OCI-LY7 (cell line): Measurements from ENCODE around the gene NPHS2. TPM values are rescaled to one million over a fixed set of nuclear protein-coding genes. Genes with fewer than 3 reads are reported as not detected.

ENCODE experiments used
- BruUV-seq: library from RNA; stranded (reverse); fragments of 400-500 nt; replicated peaks from 2 replicates; lab custom pipeline; 2021; lab: Mats Ljungman, UMichigan
- CTCF ChIA-PET: fragments of 300-600 bp; sonication (Branson Sonifier 250); formaldehyde crosslinking; loops from one replicate; lab custom pipeline; 2022; ENCODE audit warnings: antibody characterized with exemption; ENCODE audit not compliant: unreplicated experiment; lab: Charles Lee
- POLR2A ChIA-PET: fragments of 300-600 bp; sonication (Branson Sonifier 250); formaldehyde crosslinking; loops from one replicate; lab custom pipeline; 2022; ENCODE audit warnings: antibody characterized with exemption; lab: Charles Lee
- DNase-seq: peaks from one replicate; pipeline ENCODE4 v3.0.0-alpha.2; 2015; ENCODE audit warnings: low spot score
- H2AFZ ChIP-seq: fragments of 200-600 bp; sonication (generic), shearing (Covaris generic); 2 replicates; pipeline ENCODE4 v1.6.1; 2014; ENCODE audit warnings: mild to moderate bottlenecking, antibody characterized with exemption, low read length, moderate library complexity
- H3K27ac ChIP-seq: fragments of 200-600 bp; sonication (generic); 2 replicates; pipeline ENCODE4 v1.5.1; 2014; ENCODE audit warnings: mixed run types, low read depth, mild to moderate bottlenecking, moderate library complexity, low read length, inconsistent platforms; ENCODE audit not compliant: poor library complexity, severe bottlenecking
- H3K36me3 ChIP-seq: fragments of 200-600 bp; sonication (generic); 2 replicates; pipeline ENCODE4 v1.6.1; 2014; ENCODE audit warnings: mild to moderate bottlenecking, antibody characterized with exemption, low read length, moderate library complexity, mixed read lengths; ENCODE audit not compliant: insufficient read depth
- H3K4me1 ChIP-seq: fragments of 200-600 bp; sonication (generic); 2 replicates; pipeline ENCODE4 v1.5.1; 2014; ENCODE audit warnings: mild to moderate bottlenecking, low read length; ENCODE audit not compliant: insufficient read depth, poor library complexity, severe bottlenecking
- H3K4me2 ChIP-seq: fragments of 200-600 bp; sonication (generic); 2 replicates; pipeline ENCODE4 v1.6.1; 2014; ENCODE audit warnings: mild to moderate bottlenecking, low read length
- H3K4me3 ChIP-seq: fragments of 200-600 bp; sonication (generic); 2 replicates; pipeline ENCODE4 v1.5.1; 2014; ENCODE audit warnings: mild to moderate bottlenecking, low read depth, low read length; ENCODE audit not compliant: poor library complexity, severe bottlenecking
- H3K79me2 ChIP-seq: fragments of 200-600 bp; sonication (generic); 2 replicates; pipeline ENCODE4 v1.6.1; 2016; ENCODE audit warnings: low read depth, mild to moderate bottlenecking, low read length, moderate library complexity, mixed read lengths; ENCODE audit not compliant: insufficient read depth
- H3K9me2 ChIP-seq: fragments of 200-600 bp; sonication (generic); 2 replicates; pipeline ENCODE4 v1.6.1; 2016; ENCODE audit warnings: mild to moderate bottlenecking, low read length, mixed read lengths; ENCODE audit not compliant: insufficient read depth
- H3K9me3 ChIP-seq: fragments of 200-600 bp; sonication (generic); 2 replicates; pipeline ENCODE4 v1.6.1; 2014; ENCODE audit warnings: mild to moderate bottlenecking, mixed run types, low read length, mixed read lengths
- H4K20me1 ChIP-seq: fragments of 200-600 bp; sonication (generic); 2 replicates; pipeline ENCODE4 v1.6.1; 2014; ENCODE audit warnings: mild to moderate bottlenecking, antibody characterized with exemption, low read length, moderate library complexity, mixed read lengths; ENCODE audit not compliant: insufficient read depth
- EZH2phosphoT487 ChIP-seq: fragments of 200-600 bp; sonication (generic); IDR thresholded peaks from 2 replicates; pipeline ENCODE4 v1.6.1; 2018; ENCODE audit warnings: low read depth, borderline replicate concordance, mild to moderate bottlenecking, mixed run types, antibody characterized with exemption, low read length, moderate library complexity, mixed read lengths
- intact Hi-C: fragments of 100-400 bp; cut with micrococcal nuclease; formaldehyde crosslinking; loops from one replicate; pipeline ENCODE4 v1.10.0; 2022; ENCODE audit not compliant: unreplicated experiment
- total RNA-seq, 2 experiments: library from RNA; depleted of rRNA in 1 of 2; stranded (reverse); fragments of >200 nt in 1 of 2; shearing (Covaris generic) in 1 of 2; gene quantifications; 2 replicates each; pipeline ENCODE4 v1.2.3, GENCODE V29; 2014 to 2022
- TF ChIP-seq, protein P1 (sequence below): fragments of 200-600 bp; sonication (generic); conservative IDR thresholded peaks from 2 replicates; pipeline ENCODE4 v1.5.1; 2014; ENCODE audit warnings: mild to moderate bottlenecking, antibody characterized with exemption, low read length, moderate library complexity, mixed read lengths

NPHS2 gene
- total RNA-seq, 2 experiments from 2014 or later: not detected

DNA sequence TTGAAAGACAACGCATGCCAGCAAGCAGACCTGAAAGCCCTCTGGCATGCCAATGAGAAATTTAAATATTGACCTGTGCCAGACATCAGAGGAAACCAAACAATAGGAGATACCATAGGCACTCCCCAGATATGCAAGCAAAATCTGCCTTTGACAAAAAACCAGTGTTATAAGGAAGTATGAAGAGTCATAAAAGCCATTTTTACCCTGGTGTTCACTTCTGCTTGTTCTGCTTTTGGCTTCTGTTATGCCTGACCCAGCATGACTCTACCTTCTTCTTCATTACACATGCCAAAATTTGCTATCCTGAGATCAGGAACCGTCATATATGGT is 26.4 kb downstream of the NPHS2 start:
- Histone ChIP-seq H3K4me1 (peaks cover 10% of the 10 kb centered on the region), H4K20me1 (no peaks in the 10 kb centered on the region), H3K4me3 (no peak overlapping the region), H2AFZ (no peak overlapping the region), H3K79me2 (no peaks in the 10 kb centered on the region), H3K27ac (no peak overlapping the region), H3K4me2 (no peak overlapping the region), H3K9me3 (no peaks in the 10 kb centered on the region), H3K36me3 (no peaks in the 10 kb centered on the region), H3K9me2 (no peaks in the 10 kb centered on the region)
- CTCF ChIA-PET: no interaction called here
- POLR2A ChIA-PET: no interaction called here
- no TSS peak for BruUV-seq
- intact Hi-C loops: no loop called here
- TF ChIP-seq, protein P1, sequence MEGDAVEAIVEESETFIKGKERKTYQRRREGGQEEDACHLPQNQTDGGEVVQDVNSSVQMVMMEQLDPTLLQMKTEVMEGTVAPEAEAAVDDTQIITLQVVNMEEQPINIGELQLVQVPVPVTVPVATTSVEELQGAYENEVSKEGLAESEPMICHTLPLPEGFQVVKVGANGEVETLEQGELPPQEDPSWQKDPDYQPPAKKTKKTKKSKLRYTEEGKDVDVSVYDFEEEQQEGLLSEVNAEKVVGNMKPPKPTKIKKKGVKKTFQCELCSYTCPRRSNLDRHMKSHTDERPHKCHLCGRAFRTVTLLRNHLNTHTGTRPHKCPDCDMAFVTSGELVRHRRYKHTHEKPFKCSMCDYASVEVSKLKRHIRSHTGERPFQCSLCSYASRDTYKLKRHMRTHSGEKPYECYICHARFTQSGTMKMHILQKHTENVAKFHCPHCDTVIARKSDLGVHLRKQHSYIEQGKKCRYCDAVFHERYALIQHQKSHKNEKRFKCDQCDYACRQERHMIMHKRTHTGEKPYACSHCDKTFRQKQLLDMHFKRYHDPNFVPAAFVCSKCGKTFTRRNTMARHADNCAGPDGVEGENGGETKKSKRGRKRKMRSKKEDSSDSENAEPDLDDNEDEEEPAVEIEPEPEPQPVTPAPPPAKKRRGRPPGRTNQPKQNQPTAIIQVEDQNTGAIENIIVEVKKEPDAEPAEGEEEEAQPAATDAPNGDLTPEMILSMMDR: no peak
- TF ChIP-seq EZH2phosphoT487: no peak
- DNase-seq: no peak

DNA sequence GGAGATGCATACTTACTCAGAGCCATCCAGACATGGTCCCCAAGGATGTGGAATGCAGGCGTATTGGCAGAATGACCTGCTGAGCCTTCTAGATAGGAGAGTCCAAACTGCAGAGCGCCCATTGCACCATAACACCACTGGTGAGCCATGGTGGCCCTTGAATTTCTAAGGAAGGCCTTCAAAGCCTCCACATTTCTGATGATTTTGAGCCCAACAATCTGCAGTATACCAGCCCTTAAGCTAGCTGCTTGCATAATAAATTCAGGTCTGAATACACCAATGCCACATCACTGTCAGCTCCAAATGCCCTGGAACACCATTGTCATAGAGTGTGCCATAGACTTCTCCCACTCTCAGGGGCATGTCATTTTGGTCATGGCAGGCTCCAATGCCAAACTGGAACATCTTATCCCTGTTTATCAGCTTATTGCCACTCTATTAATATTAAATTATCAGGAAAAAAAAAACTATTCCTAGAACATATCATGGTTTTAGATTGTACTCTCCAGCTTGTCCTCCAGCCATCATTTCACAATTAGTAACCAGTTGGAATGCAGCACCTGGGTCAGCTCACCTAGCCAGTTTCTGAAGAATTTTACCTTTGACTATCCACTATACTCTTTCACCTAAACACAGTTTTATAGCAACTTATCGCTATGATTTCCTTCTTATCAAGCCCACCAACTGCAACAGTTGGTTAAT is 26.9 kb downstream of the NPHS2 start:
- Histone ChIP-seq H3K4me2 (no peak overlapping the region), H4K20me1 (no peaks in the 10 kb centered on the region), H3K36me3 (no peaks in the 10 kb centered on the region), H3K9me3 (no peaks in the 10 kb centered on the region), H3K4me1 (peaks cover 10% of the 10 kb centered on the region), H3K4me3 (no peak overlapping the region), H3K79me2 (no peaks in the 10 kb centered on the region), H2AFZ (no peak overlapping the region), H3K9me2 (no peaks in the 10 kb centered on the region), H3K27ac (no peak overlapping the region)
- ChIA-PET CTCF (no interaction called here), POLR2A (no interaction called here)
- intact Hi-C loops: no loop called here
- no peak for TF ChIP-seq EZH2phosphoT487
- TF ChIP-seq, protein P1: no peak
- BruUV-seq: no TSS peak
- no peak for DNase-seq

DNA sequence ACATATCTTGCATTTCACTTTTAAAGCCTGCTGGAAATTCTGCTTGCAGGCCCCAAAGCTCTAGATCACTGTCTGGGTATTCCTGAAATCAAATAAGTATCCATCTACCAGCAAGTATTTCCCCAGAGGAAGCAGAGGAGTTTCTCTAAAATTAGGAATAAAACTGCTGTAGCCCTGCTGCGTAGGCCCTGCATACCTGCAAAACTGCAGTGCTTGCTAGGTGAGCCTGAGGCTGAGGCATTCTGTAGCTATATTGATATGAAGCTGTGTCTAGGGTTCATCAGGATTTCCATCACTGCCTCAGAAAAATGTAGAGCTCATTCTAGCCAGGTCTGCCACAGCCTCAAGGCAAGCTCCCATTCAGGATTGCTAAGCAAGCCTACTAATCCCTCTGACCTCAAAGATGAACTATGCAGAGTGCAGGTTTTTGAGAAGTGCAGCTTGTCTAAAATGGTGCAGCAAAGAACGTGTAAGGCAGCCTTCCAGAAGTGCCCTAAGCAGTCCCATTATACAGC is 28.7 kb downstream of the NPHS2 start:
- no peak overlapping the region for H2AFZ ChIP-seq
- no TSS peak for BruUV-seq
- no peaks in the 10 kb centered on the region for H3K36me3 ChIP-seq
- no peaks in the 10 kb centered on the region for H3K9me2 ChIP-seq
- H3K79me2 ChIP-seq: no peaks in the 10 kb centered on the region
- H3K4me1 ChIP-seq: peaks cover 6% of the 10 kb centered on the region
- ChIA-PET CTCF (no interaction called here), POLR2A (interaction anchor here (0.6 to 1.7 kb wide), 5 partner anchors 10 to 464 kb away, joined by 3 to 5 read pairs (median 3); no protein-coding TSS in a partner anchor)
- H3K9me3 ChIP-seq: no peaks in the 10 kb centered on the region
- no peak for DNase-seq
- intact Hi-C loops: no loop called here
- H3K4me2 ChIP-seq: no peak overlapping the region
- H3K4me3 ChIP-seq: no peak overlapping the region
- H3K27ac ChIP-seq: no peak overlapping the region
- no peaks in the 10 kb centered on the region for H4K20me1 ChIP-seq
- TF ChIP-seq, protein P1: no peak
- TF ChIP-seq EZH2phosphoT487: no peak
